H1 (cell line): ENCODE data around the gene GLRA2. TPM values are rescaled to one million over a fixed set of nuclear protein-coding genes. Genes with fewer than 3 reads are reported as not detected.

Experiments
- ATF2 ChIP-seq: IDR thresholded peaks from 2 replicates; pipeline ENCODE4 v1.6.1; 2012; ENCODE audit warnings: low read length, inconsistent platforms
- CHD2 ChIP-seq: IDR thresholded peaks from 2 replicates; pipeline ENCODE4 v1.6.1; 2012; ENCODE audit warnings: low read length, improper control_type of control experiment
- CHD7 ChIP-seq: fragments of 300-600 bp; sonication (generic); IDR thresholded peaks from 2 replicates; pipeline ENCODE4 v1.7.1; 2012; ENCODE audit warnings: low read length, moderate library complexity, mild to moderate bottlenecking, inconsistent platforms; ENCODE audit not compliant: insufficient replicate concordance
- CTBP2 ChIP-seq: IDR thresholded peaks from 2 replicates; pipeline ENCODE4 v1.7.0; 2011; ENCODE audit warnings: borderline replicate concordance, mild to moderate bottlenecking, moderate library complexity, mixed read lengths, low read length; ENCODE audit not compliant: insufficient read depth, insufficient read length
- JUN ChIP-seq: IDR thresholded peaks from 2 replicates; pipeline ENCODE4 v1.6.1; 2011; ENCODE audit warnings: low read depth, mild to moderate bottlenecking, improper control_type of control experiment, low read length
- KDM5A ChIP-seq: fragments of 200-600 bp; IDR thresholded peaks from 2 replicates; pipeline ENCODE4 v1.7.1; 2012; ENCODE audit warnings: mild to moderate bottlenecking, low read length, inconsistent platforms, mixed read lengths
- RXRA ChIP-seq: IDR thresholded peaks from 2 replicates; pipeline ENCODE4 v1.6.1; 2011; ENCODE audit warnings: low read depth, mild to moderate bottlenecking, low read length, moderate library complexity; ENCODE audit not compliant: insufficient read depth
- SAP30 ChIP-seq: fragments of 300-600 bp; sonication (generic); IDR thresholded peaks from 2 replicates; pipeline ENCODE4 v1.7.1; 2012; ENCODE audit warnings: low read length, moderate library complexity, mild to moderate bottlenecking, inconsistent platforms; ENCODE audit not compliant: insufficient read depth, insufficient replicate concordance
- SIRT6 ChIP-seq: IDR thresholded peaks from one replicate; pipeline ENCODE4 v1.7.1; 2012; ENCODE audit warnings: low read length, inconsistent platforms
- TEAD4 ChIP-seq: IDR thresholded peaks from 2 replicates; pipeline ENCODE4 v1.6.1; 2012; ENCODE audit warnings: low read depth, low read length, inconsistent platforms, mixed read lengths
- polyA plus RNA-seq, 7 experiments: library from polyadenylated mRNA; depleted of rRNA in 3 of 7; stranded (reverse) in 5 of 7; unstranded in 2 of 7; fragments of >200 nt in 5 of 7; fragments of 200-250 nt in 2 of 7; gene quantifications; 1 replicate in 5 of 7; 2 replicates in 1 of 7; 4 replicates in 1 of 7; pipeline versions ENCODE4 v1.2.1 to v1.2.3, GENCODE V29; 2011 to 2013; ENCODE audit warnings: missing spikeins in 2 of 7, mixed read lengths in 2 of 7
- total RNA-seq: library from RNA; stranded (reverse); fragmentation: NEBNext Ultra II Directional; extraction: Animal tissue kit (Norgen Biotek cat#: 25700); gene quantifications from 2 replicates; pipeline ENCODE4 v1.2.1, GENCODE V29; 2021

Gene GLRA2
- total and polyA plus RNA-seq, 2 of the 8 experiments (the other 6 are each of a cell fraction or from before 2014, with no cell fraction given): not detected

- TF ChIP-seq CHD7 (no peak), TEAD4 (no peak), ATF2 (no peak), KDM5A (no peak), CTBP2 (no peak), SIRT6 (no peak), JUN (no peak), CHD2 (no peak), RXRA (no peak), SAP30 (no peak)
Measured at GRCh38 chrX:14564058-14564457, 34.7 kb downstream of the GLRA2 start (continued).
